ENCODE results near the gene MCU.
A peak's percentile ranks its signal among the peaks of the same experiment; 100 is the strongest.

The MCU gene

DNA sequence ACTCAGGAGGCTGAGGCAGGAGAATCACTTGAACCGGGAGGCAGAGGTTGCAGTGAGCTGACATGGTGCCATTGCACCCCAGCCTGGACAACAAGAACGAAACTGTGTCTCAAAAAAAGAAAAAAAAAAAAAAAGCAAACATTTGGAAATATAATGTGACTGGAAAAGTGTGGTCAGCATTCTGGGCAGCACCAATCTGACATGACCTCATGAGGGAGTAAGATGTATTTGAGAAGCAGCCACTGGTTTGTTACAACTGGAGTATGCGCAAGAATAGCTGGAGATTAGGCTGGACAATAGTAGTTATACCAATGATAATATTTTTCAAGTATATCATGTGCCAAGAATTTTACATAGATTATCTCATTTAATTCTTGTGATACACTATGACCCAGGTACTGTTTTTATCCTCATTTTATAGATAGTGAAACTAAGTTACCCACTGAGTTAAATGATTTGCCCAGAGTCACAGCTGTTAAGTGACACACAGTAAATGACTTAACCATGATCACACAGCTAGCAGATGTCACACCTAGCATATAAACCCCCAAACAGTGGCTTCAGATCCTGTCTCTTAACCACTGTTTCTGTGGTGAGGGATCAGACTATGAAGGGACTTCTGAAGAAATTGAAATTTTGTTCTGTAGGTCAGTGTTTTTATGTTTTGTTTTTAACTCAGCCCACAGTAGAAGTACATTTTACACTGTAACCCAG, 11.1 kb downstream of the MCU start:
- no peaks in the 10 kb centered on the region for H3K36me3 ChIP-seq
- peaks cover 43 to 51% of the 10 kb centered on the region in 2 experiments for H3K4me1 ChIP-seq (ENCODE audit: control insufficient read depth in 1 of 2, insufficient read depth in 1 of 2, low read depth in 1 of 2, low read length in 1 of 2)
- H3K27me3 ChIP-seq, result no peaks in the 10 kb centered on the region
- H3K27ac ChIP-seq, result peak overlapping the region; percentile 68
- H3K4me3 ChIP-seq (ENCODE audit: low read depth in 1 of 2, low read length in 1 of 2), result no peak overlapping the region
- no peak for TF ChIP-seq CTCF (IDR thresholded peaks at IDR 0.05)
- H3K9me3 ChIP-seq, result no peaks in the 10 kb centered on the region

GRCh38 chr10:72704117-72704516, 12.2 kb downstream of the MCU start:
- no peak for TF ChIP-seq CTCF (IDR thresholded peaks at IDR 0.05)
- Histone ChIP-seq H3K27ac (peak overlapping the region; percentile 68), H3K27me3 (no peaks in the 10 kb centered on the region), H3K36me3 (no peaks in the 10 kb centered on the region), H3K4me3 (ENCODE audit: low read depth in 1 of 2, low read length in 1 of 2) (no peak overlapping the region), H3K4me1 (ENCODE audit: control insufficient read depth in 1 of 2, insufficient read depth in 1 of 2, low read depth in 1 of 2, low read length in 1 of 2) (peaks cover 38 to 50% of the 10 kb centered on the region in 2 experiments), H3K9me3 (no peaks in the 10 kb centered on the region)

- Histone ChIP-seq H3K36me3 (no peaks in the 10 kb centered on the region), H3K4me1 (ENCODE audit: control insufficient read depth in 1 of 2, insufficient read depth in 1 of 2, low read depth in 1 of 2, low read length in 1 of 2) (peaks cover 15 to 20% of the 10 kb centered on the region in 2 experiments), H3K4me3 (ENCODE audit: low read depth in 1 of 2, low read length in 1 of 2) (no peak overlapping the region), H3K27ac (peak overlapping the region; percentile 3), H3K9me3 (no peaks in the 10 kb centered on the region), H3K27me3 (no peaks in the 10 kb centered on the region)
- no peak for TF ChIP-seq CTCF (IDR thresholded peaks at IDR 0.05)
Observed at GRCh38 chr10:72709041-72709440, 17.1 kb downstream of the MCU start.

DNA sequence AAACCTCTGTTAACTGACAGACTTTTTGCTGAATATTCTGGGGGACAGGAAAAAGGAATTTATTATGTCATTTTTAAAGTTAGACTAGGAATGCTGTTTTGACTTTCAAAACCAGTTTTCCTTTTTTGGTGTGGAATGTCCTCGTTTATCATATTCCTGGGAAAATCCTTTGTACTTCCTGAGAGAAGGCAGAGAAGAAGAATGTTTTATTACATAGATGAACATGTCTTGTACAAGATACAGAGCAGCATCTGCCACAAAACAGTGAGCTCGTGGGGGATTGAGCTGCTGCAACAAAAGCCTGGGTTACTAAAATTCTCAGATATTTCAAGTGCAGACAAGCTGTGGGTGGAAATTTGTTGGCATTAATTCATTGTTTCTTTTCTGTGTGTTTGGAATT, 20.2 kb downstream of the MCU start:
- Histone ChIP-seq H3K4me3 (ENCODE audit: low read depth in 1 of 2, low read length in 1 of 2) (no peak overlapping the region), H3K27ac (peak overlapping the region; percentile 35), H3K36me3 (peaks cover 14% of the 10 kb centered on the region), H3K4me1 (ENCODE audit: control insufficient read depth in 1 of 2, insufficient read depth in 1 of 2, low read depth in 1 of 2, low read length in 1 of 2) (peaks cover 12 to 19% of the 10 kb centered on the region in 2 experiments), H3K9me3 (no peaks in the 10 kb centered on the region), H3K27me3 (no peaks in the 10 kb centered on the region)
- TF ChIP-seq CTCF (IDR thresholded peaks at IDR 0.05), result no peak

DNA sequence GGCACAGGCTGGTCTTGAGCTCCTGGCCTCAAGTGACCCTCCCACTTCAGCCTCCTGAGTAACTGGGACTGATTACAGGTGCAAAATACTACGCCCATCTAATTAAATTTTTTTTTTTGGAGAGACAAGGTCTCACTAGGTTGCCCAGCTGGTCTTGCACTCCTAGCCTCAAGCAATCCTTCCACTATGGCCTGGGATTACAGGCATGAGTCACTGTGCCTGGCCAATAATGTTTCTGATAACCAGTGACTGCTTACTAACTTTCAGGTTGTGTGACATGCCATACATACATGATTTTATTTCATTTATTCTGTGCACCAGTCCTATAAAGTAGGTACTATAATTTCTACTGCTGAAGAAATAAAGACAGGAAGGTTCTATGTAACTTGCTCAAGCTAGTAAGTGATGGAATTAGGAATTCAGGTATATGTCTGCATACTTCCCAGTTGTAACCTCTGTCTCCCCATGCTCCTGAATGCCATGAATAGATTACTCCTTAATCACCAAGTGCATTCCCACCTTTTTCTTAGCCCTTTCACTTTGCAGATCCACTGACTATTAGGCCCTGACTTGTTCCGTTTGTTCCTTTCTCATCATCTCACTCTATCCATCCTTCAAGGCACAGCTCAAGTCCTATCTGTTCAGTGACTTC, 28.1 kb downstream of the MCU start:
- Histone ChIP-seq H3K27me3 (no peaks in the 10 kb centered on the region), H3K27ac (no peak overlapping the region), H3K9me3 (no peaks in the 10 kb centered on the region), H3K4me3 (ENCODE audit: low read depth in 1 of 2, low read length in 1 of 2) (no peak overlapping the region), H3K36me3 (peaks cover 19% of the 10 kb centered on the region), H3K4me1 (ENCODE audit: control insufficient read depth in 1 of 2, insufficient read depth in 1 of 2, low read depth in 1 of 2, low read length in 1 of 2) (peaks cover 6 to 18% of the 10 kb centered on the region in 2 experiments)
- TF ChIP-seq CTCF (IDR thresholded peaks at IDR 0.05), result no peak
